Neuronal stem cell (in vitro differentiated cells): ENCODE data around the gene RHOH.

Source experiments
- DNase-seq: peaks from one replicate; pipeline ENCODE4 v3.0.0-alpha.2; 2013; ENCODE audit warnings: low spot score
- H2AFZ ChIP-seq: one replicate; pipeline ENCODE4 v1.6.1; 2013; ENCODE audit warnings: mild to moderate bottlenecking, low read length, inconsistent platforms
- H2AK5ac ChIP-seq: 2 replicates; pipeline ENCODE4 v1.6.1; 2013; ENCODE audit warnings: low read depth, mild to moderate bottlenecking, inconsistent platforms, low read length, moderate library complexity, mixed read lengths
- H2BK120ac ChIP-seq: 2 replicates; pipeline ENCODE4 v1.6.1; 2013; ENCODE audit warnings: low read depth, mild to moderate bottlenecking, inconsistent platforms, low read length, moderate library complexity, mixed read lengths
- H2BK12ac ChIP-seq: one replicate; pipeline ENCODE4 v1.6.1; 2013; ENCODE audit warnings: low read length, inconsistent platforms
- H2BK15ac ChIP-seq: 2 replicates; pipeline ENCODE4 v1.6.1; 2013; ENCODE audit warnings: mild to moderate bottlenecking, low read length, inconsistent platforms, mixed read lengths
- H2BK5ac ChIP-seq: one replicate; pipeline ENCODE4 v1.6.1; 2013; ENCODE audit warnings: inconsistent platforms, mild to moderate bottlenecking, low read length, moderate library complexity
- H3K14ac ChIP-seq: one replicate; pipeline ENCODE4 v1.6.1; 2013; ENCODE audit warnings: low read length, inconsistent platforms
- H3K18ac ChIP-seq: 2 replicates; pipeline ENCODE4 v1.6.1; 2013; ENCODE audit warnings: low read length, inconsistent platforms
- H3K23ac ChIP-seq: 2 replicates; pipeline ENCODE4 v1.6.1; 2013; ENCODE audit warnings: low read depth, mild to moderate bottlenecking, mixed read lengths, low read length, inconsistent platforms; ENCODE audit not compliant: poor library complexity
- H3K27ac ChIP-seq: replicated peaks from 3 replicates; pipeline ENCODE4 v1.5.1; 2013; ENCODE audit warnings: low read length, inconsistent platforms
- H3K27me3 ChIP-seq, 3 experiments: 2 replicates each; pipeline ENCODE4 v1.6.1; 2013; ENCODE audit warnings: low read length in 3 of 3, mild to moderate bottlenecking in 2 of 3, inconsistent platforms in 1 of 3, low read depth in 1 of 3, mixed read lengths in 1 of 3, moderate library complexity in 1 of 3; ENCODE audit not compliant: control insufficient read depth in 3 of 3, insufficient read depth in 3 of 3
- H3K36me3 ChIP-seq, 2 donors: replicated peaks in 1 of 2; 2 replicates each; pipeline ENCODE4 v1.6.1; 2013; ENCODE audit warnings: low read length in 2 of 2; ENCODE audit not compliant: control insufficient read depth in 2 of 2, insufficient read depth in 2 of 2
- H3K4ac ChIP-seq: 2 replicates; pipeline ENCODE4 v1.6.1; 2013; ENCODE audit warnings: inconsistent platforms, mild to moderate bottlenecking, low read length, moderate library complexity
- H3K4me1 ChIP-seq, 2 donors: 1 replicate in 1 of 2; 2 replicates in 1 of 2; pipeline ENCODE4 v1.6.1; 2013; ENCODE audit warnings: low read length in 2 of 2, low read depth in 1 of 2; ENCODE audit not compliant: control insufficient read depth in 2 of 2, insufficient read depth in 1 of 2
- H3K4me2 ChIP-seq: one replicate; pipeline ENCODE4 v1.6.1; 2013; ENCODE audit warnings: mild to moderate bottlenecking, low read length, inconsistent platforms; ENCODE audit not compliant: insufficient read depth, poor library complexity, severe bottlenecking
- H3K4me3 ChIP-seq, 2 donors: 2 replicates each; pipeline ENCODE4 v1.5.1; 2013; ENCODE audit warnings: low read length in 2 of 2, mild to moderate bottlenecking in 2 of 2, inconsistent platforms in 1 of 2, moderate library complexity in 1 of 2
- H3K79me1 ChIP-seq: one replicate; pipeline ENCODE4 v1.6.1; 2013; ENCODE audit warnings: low read depth, mild to moderate bottlenecking, inconsistent platforms, low read length, moderate library complexity
- H3K9ac ChIP-seq: one replicate; pipeline ENCODE4 v1.6.1; 2013; ENCODE audit warnings: mild to moderate bottlenecking, low read depth, low read length, inconsistent platforms; ENCODE audit not compliant: poor library complexity
- H3K9me3 ChIP-seq, 2 donors: replicated peaks in 1 of 2; 2 replicates each; pipeline versions ENCODE3 to v1.6.1; 2013; ENCODE audit warnings: low read length in 2 of 2, mild to moderate bottlenecking in 2 of 2, inconsistent platforms in 1 of 2, low read depth in 1 of 2, mixed read lengths in 1 of 2, moderate library complexity in 1 of 2; ENCODE audit not compliant: control insufficient read depth in 2 of 2, insufficient read depth in 1 of 2
- H4K8ac ChIP-seq: one replicate; pipeline ENCODE4 v1.6.1; 2013; ENCODE audit warnings: low read depth, mild to moderate bottlenecking, inconsistent platforms, low read length, moderate library complexity
- H4K91ac ChIP-seq: one replicate; pipeline ENCODE4 v1.6.1; 2013; ENCODE audit warnings: low read length, low read depth, mild to moderate bottlenecking, inconsistent platforms; ENCODE audit not compliant: poor library complexity
- WGBS, 2 donors: extraction: QIAGEN DNeasy Blood & Tissue Kit; methylation state at CpG; one replicate each; pipeline ENCODE4 v1.1.7; 2013; ENCODE audit warnings: missing lambda C conversion rate in 2 of 2, mixed read lengths in 1 of 2; ENCODE audit not compliant: insufficient read length in 2 of 2, insufficient replicate concordance in 1 of 2; ENCODE audit errors: extremely low coverage in 2 of 2; 5-methylcytosine and 5-hydroxymethylcytosine counted together

Gene RHOH

GRCh38 chr4:40211224-40212185 is 14.7 kb downstream of the RHOH start:
- Histone ChIP-seq H2AK5ac (no peak overlapping the region), H2BK5ac (no peak overlapping the region), H3K79me1 (no peaks in the 10 kb centered on the region), H3K27ac (no peak overlapping the region), H3K4ac (no peak overlapping the region), H2AFZ (no peak overlapping the region), H3K4me1 (no peaks in the 10 kb centered on the region), H3K27me3 (no peaks in the 10 kb centered on the region), H3K9me3 (peaks cover 0 to 2% of the 10 kb centered on the region in 2 donors), H3K36me3 (no peaks in the 10 kb centered on the region), H3K4me2 (no peak overlapping the region), H4K91ac (no peak overlapping the region), H3K18ac (no peak overlapping the region), H3K14ac (no peak overlapping the region), H3K4me3 (no peak overlapping the region), H2BK12ac (no peak overlapping the region), H2BK120ac (no peak overlapping the region), H3K9ac (no peak overlapping the region), H3K23ac (no peak overlapping the region), H2BK15ac (no peak overlapping the region), H4K8ac (no peak overlapping the region)
- DNase-seq, result no peak
- WGBS, 2 donors, result 100% methylated on average over 1 of the region's 13 CpGs

GRCh38 chr4:40212674-40213527 is 16.1 kb downstream of the RHOH start:
- WGBS, 2 donors, result no CpG with 5 or more reads among the region's 6 CpGs
- Histone ChIP-seq H3K23ac (no peak overlapping the region), H2BK5ac (no peak overlapping the region), H3K4ac (no peak overlapping the region), H2AK5ac (no peak overlapping the region), H3K18ac (no peak overlapping the region), H3K4me1 (no peaks in the 10 kb centered on the region), H4K91ac (no peak overlapping the region), H3K27ac (no peak overlapping the region), H3K36me3 (no peaks in the 10 kb centered on the region), H2AFZ (no peak overlapping the region), H3K4me3 (no peak overlapping the region), H3K14ac (no peak overlapping the region), H3K9me3 (peaks cover 0 to 2% of the 10 kb centered on the region in 2 donors), H3K4me2 (no peak overlapping the region), H2BK12ac (no peak overlapping the region), H4K8ac (no peak overlapping the region), H2BK120ac (no peak overlapping the region), H3K79me1 (no peaks in the 10 kb centered on the region), H3K9ac (no peak overlapping the region), H3K27me3 (no peaks in the 10 kb centered on the region), H2BK15ac (no peak overlapping the region)
- DNase-seq, result no peak

- WGBS, 2 donors, result no CpG with 5 or more reads among the region's 7 CpGs
- no peak overlapping the region for H2BK120ac ChIP-seq
- no peaks in the 10 kb centered on the region for H3K4me1 ChIP-seq
- no peak overlapping the region for H3K14ac ChIP-seq
- no peak overlapping the region for H3K27ac ChIP-seq
- H2AFZ ChIP-seq, result no peak overlapping the region
- peaks cover 0 to 2% of the 10 kb centered on the region in 2 donors for H3K9me3 ChIP-seq
- no peak overlapping the region for H3K23ac ChIP-seq
- no peak overlapping the region for H3K9ac ChIP-seq
- DNase-seq, result no peak
- H4K8ac ChIP-seq, result no peak overlapping the region
- H3K4ac ChIP-seq, result no peak overlapping the region
- H4K91ac ChIP-seq, result no peak overlapping the region
- H3K27me3 ChIP-seq, result no peaks in the 10 kb centered on the region
- no peak overlapping the region for H2BK12ac ChIP-seq
- no peak overlapping the region for H3K4me2 ChIP-seq
- no peak overlapping the region for H2BK15ac ChIP-seq
- no peaks in the 10 kb centered on the region for H3K36me3 ChIP-seq
- no peak overlapping the region for H2BK5ac ChIP-seq
- no peak overlapping the region for H2AK5ac ChIP-seq
- H3K18ac ChIP-seq, result no peak overlapping the region
- H3K79me1 ChIP-seq, result no peaks in the 10 kb centered on the region
- H3K4me3 ChIP-seq, result no peak overlapping the region
Measured at GRCh38 chr4:40214038-40214437, 17.2 kb downstream of the RHOH start.
